Smooth muscle cell (in vitro differentiated cells): ENCODE data around the gene SIK1. TPM values are rescaled to one million over a fixed set of nuclear protein-coding genes. Genes with fewer than 3 reads are reported as not detected.

ENCODE experiments used
- DNase-seq: peaks from one replicate; lab custom pipeline; 2025; ENCODE audit not compliant: unreplicated experiment; lab: John Stamatoyannopoulos, UW
- H2AFZ ChIP-seq: fragments of 200-600 bp; sonication (generic); 2 replicates; pipeline ENCODE4 v1.6.0; 2016; ENCODE audit warnings: antibody characterized with exemption, low read depth, mild to moderate bottlenecking
- H3F3A ChIP-seq: fragments of 200-600 bp; sonication (generic); 2 replicates; pipeline ENCODE4 v1.6.0; 2017; ENCODE audit warnings: antibody characterized with exemption, low read depth
- H3K27ac ChIP-seq: fragments of 200-600 bp; sonication (generic); 2 replicates; pipeline ENCODE4 v1.5.1; 2016; ENCODE audit warnings: low read depth, mild to moderate bottlenecking
- H3K27me3 ChIP-seq: fragments of 200-600 bp; sonication (generic); 2 replicates; pipeline ENCODE4 v1.6.1; 2016; ENCODE audit warnings: low read depth, mild to moderate bottlenecking
- H3K36me3 ChIP-seq: fragments of 200-600 bp; sonication (generic); 2 replicates; pipeline ENCODE4 v1.5.1; 2016; ENCODE audit warnings: low read depth
- H3K4me1 ChIP-seq: fragments of 200-600 bp; sonication (generic); 2 replicates; pipeline ENCODE4 v1.5.1; 2016; ENCODE audit warnings: low read depth
- H3K4me2 ChIP-seq: fragments of 200-600 bp; sonication (generic); 2 replicates; pipeline ENCODE4 v1.6.0; 2016; ENCODE audit warnings: mild to moderate bottlenecking
- H3K4me3 ChIP-seq: fragments of 200-600 bp; sonication (generic); 2 replicates; pipeline ENCODE4 v1.5.1; 2016; ENCODE audit warnings: mild to moderate bottlenecking
- H3K79me2 ChIP-seq: fragments of 200-600 bp; sonication (generic); 2 replicates; pipeline ENCODE4 v1.6.0; 2016; ENCODE audit warnings: low read depth, mild to moderate bottlenecking
- H3K9ac ChIP-seq: fragments of 200-600 bp; sonication (generic); 2 replicates; pipeline ENCODE4 v1.6.0; 2016; ENCODE audit warnings: low read depth
- H3K9me3 ChIP-seq: fragments of 200-600 bp; sonication (generic); replicated peaks from 2 replicates; pipeline ENCODE4 v1.5.1; 2016; ENCODE audit warnings: low read depth
- H4K20me1 ChIP-seq: fragments of 200-600 bp; sonication (generic); 2 replicates; pipeline ENCODE4 v1.6.0; 2016; ENCODE audit warnings: low read depth
- WGBS: methylation state at CpG from one replicate; pipeline ENCODE4 v1.1.7; 2016; ENCODE audit warnings: low lambda C conversion rate; 5-methylcytosine and 5-hydroxymethylcytosine counted together
- polyA plus RNA-seq: library from polyadenylated mRNA; unstranded; fragments of >200 nt; fragmentation: Nextera tagmentation; extraction: Ambion mirVana; gene quantifications from 2 replicates; pipeline ENCODE4 v1.2.1, GENCODE V29; 2016
- total RNA-seq: library from RNA; depleted of rRNA; stranded (reverse); fragments of >200 nt; gene quantifications from 2 replicates; pipeline ENCODE4 v1.2.3, GENCODE V29; 2014
- TF ChIP-seq, protein P1 (sequence below): fragments of 200-600 bp; sonication (generic); IDR thresholded peaks from 2 replicates; pipeline ENCODE4 v1.5.1; 2017; ENCODE audit warnings: borderline replicate concordance, mild to moderate bottlenecking, antibody characterized with exemption; ENCODE audit not compliant: insufficient read depth, poor library complexity, severe bottlenecking

Gene SIK1
- total and polyA plus RNA-seq, 2 experiments from 2014 or later: 3.9 to 18.2 TPM

DNA sequence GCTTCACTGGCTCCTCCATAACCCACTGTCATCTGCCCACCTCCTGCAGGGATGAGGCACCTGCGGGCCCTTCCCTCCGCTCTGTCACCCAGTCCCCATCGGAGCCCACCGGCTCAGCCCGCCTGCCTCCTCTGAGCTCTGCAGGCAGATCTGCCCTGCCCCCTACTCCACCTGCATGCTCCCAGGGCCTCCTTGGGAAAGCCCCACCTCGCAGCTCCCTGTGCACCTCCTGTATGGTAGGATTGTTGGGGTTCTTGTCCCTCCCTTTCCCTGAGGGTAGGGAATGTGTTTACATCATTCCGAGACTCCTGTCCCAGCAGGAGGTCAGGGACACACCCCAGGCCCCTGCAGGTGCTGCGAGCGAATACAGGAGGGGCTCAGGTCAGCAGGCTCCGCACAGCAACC, 50.5 kb downstream of the SIK1 start:
- no peak overlapping the region for H2AFZ ChIP-seq
- H3K27ac ChIP-seq: no peak overlapping the region
- no peaks in the 10 kb centered on the region for H3K27me3 ChIP-seq
- no peaks in the 10 kb centered on the region for H3F3A ChIP-seq
- no peaks in the 10 kb centered on the region for H3K9me3 ChIP-seq
- H3K4me3 ChIP-seq: no peak overlapping the region
- no peak for DNase-seq
- no peaks in the 10 kb centered on the region for H3K79me2 ChIP-seq
- 92% methylated on average over 10 of the region's 10 CpGs for WGBS
- TF ChIP-seq, protein P1, sequence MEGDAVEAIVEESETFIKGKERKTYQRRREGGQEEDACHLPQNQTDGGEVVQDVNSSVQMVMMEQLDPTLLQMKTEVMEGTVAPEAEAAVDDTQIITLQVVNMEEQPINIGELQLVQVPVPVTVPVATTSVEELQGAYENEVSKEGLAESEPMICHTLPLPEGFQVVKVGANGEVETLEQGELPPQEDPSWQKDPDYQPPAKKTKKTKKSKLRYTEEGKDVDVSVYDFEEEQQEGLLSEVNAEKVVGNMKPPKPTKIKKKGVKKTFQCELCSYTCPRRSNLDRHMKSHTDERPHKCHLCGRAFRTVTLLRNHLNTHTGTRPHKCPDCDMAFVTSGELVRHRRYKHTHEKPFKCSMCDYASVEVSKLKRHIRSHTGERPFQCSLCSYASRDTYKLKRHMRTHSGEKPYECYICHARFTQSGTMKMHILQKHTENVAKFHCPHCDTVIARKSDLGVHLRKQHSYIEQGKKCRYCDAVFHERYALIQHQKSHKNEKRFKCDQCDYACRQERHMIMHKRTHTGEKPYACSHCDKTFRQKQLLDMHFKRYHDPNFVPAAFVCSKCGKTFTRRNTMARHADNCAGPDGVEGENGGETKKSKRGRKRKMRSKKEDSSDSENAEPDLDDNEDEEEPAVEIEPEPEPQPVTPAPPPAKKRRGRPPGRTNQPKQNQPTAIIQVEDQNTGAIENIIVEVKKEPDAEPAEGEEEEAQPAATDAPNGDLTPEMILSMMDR: no peak
- no peaks in the 10 kb centered on the region for H3K4me1 ChIP-seq
- no peaks in the 10 kb centered on the region for H4K20me1 ChIP-seq
- no peak overlapping the region for H3K9ac ChIP-seq
- H3K4me2 ChIP-seq: no peak overlapping the region
- H3K36me3 ChIP-seq: no peaks in the 10 kb centered on the region

DNA sequence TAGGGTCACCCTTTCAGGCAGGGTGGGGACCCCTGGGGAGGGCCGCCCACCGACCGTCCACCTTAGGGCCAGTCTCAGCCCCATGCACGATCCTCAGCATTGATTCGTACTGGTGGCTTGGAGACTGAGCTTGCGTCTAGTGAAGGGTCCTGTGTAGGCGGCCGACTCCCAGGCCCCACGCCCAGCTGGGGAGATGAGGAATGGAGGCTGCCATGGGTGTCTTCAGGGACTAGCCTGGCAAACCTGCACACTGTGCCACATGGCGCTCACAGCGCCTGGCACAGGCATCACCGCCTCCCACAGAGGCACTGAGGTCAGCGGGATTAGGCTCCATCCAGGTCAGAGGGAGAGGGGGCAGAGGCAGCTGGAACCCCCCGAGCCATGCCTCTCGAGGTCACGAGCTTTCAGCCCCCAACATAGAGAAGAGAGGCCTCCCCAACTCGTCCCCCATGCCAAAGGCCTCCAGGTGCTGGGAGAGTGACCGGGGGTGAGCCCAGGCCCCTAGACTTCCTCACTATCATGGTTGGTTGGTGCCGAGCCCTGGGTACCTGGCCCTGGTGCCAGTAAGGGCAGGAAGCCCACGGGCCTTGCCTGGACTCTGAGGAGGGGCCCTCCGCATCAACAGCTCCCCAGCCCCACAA, 51.0 kb downstream of the SIK1 start:
- no peaks in the 10 kb centered on the region for H3K27me3 ChIP-seq
- H3K4me3 ChIP-seq: no peak overlapping the region
- H2AFZ ChIP-seq: no peak overlapping the region
- no peaks in the 10 kb centered on the region for H3K4me1 ChIP-seq
- TF ChIP-seq, protein P1: no peak
- no peak overlapping the region for H3K4me2 ChIP-seq
- no peaks in the 10 kb centered on the region for H3K79me2 ChIP-seq
- DNase-seq: no peak
- WGBS: 91% methylated on average over 19 of the region's 21 CpGs
- H3K9ac ChIP-seq: no peak overlapping the region
- no peak overlapping the region for H3K27ac ChIP-seq
- H3K9me3 ChIP-seq: no peaks in the 10 kb centered on the region
- no peaks in the 10 kb centered on the region for H3K36me3 ChIP-seq
- no peaks in the 10 kb centered on the region for H4K20me1 ChIP-seq
- H3F3A ChIP-seq: peaks cover 2% of the 10 kb centered on the region

DNA sequence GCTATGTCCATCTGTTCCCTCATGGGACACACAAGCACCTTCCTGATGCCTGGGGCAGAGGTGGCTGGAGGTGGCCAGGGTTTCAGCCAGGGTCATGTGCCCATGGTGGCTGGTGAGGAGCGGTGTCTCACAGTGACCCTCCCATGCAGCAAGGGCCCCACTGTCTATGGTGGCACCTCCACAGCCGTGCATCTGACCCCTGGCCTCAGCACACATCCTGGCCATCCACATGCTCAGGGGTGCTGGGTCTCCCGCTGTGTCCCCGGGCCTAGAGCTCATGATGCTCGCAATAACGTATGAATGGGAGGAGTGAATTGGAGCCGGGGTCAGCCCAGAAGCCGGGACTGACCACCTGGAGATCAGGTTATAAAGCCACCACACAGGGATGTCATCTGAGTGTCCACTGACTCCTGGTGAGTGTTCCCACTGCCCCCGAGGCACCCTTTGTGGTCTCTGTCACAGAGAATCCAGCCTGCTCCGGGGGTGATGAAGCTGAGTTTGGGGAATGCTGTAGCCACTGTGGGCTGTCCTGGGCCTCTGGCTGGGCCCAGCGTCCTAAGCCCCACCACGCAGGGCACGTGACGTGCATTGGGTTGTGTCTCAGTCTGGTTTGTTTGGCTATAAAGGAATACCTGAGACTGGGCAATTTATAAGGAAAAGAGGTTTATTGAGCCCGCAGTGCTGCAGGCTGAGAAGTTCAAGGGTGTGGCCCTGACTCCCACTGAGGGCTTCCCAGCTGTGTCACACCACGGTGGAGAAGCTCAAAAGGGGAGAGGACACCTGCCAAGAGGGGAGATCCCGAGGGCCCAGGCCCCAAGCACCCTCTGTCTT, 51.7 kb downstream of the SIK1 start:
- H3K4me1 ChIP-seq: no peaks in the 10 kb centered on the region
- H3K9me3 ChIP-seq: no peaks in the 10 kb centered on the region
- WGBS: 91% methylated on average over 17 of the region's 17 CpGs
- H3K27me3 ChIP-seq: no peaks in the 10 kb centered on the region
- H3K27ac ChIP-seq: no peak overlapping the region
- H3K4me2 ChIP-seq: no peak overlapping the region
- H2AFZ ChIP-seq: no peak overlapping the region
- no peak overlapping the region for H3K9ac ChIP-seq
- H3F3A ChIP-seq: peaks cover 4% of the 10 kb centered on the region
- TF ChIP-seq, protein P1: no peak
- no peak for DNase-seq
- no peaks in the 10 kb centered on the region for H3K36me3 ChIP-seq
- no peaks in the 10 kb centered on the region for H3K79me2 ChIP-seq
- no peaks in the 10 kb centered on the region for H4K20me1 ChIP-seq
- no peak overlapping the region for H3K4me3 ChIP-seq
